Naive thymus-derived CD8-positive, alpha-beta T cell (primary cell): ENCODE results near the gene SOX5. TPM values are rescaled to one million over a fixed set of nuclear protein-coding genes. Genes with fewer than 3 reads are reported as not detected.
"Not testable (repeated sequence)": the region's sequence is repeated elsewhere in the genome, so short reads cannot be mapped to it uniquely, and the experiment has no call there.

Source experiments
- ATAC-seq, 2 donors: fragments of 150-1000 bp; cut with Tn5 transposase in 1 of 2; sonication (Bioruptor Pico), chemical (Tn5 transposase) in 1 of 2; 1 replicate in 1 of 2; 2 replicates in 1 of 2; pipeline ENCODE4 v1.10.0; 2021; ENCODE audit warnings: mild to moderate bottlenecking in 2 of 2, moderate library complexity in 2 of 2
- POLR2A ChIA-PET: fragments of 350-600 bp; sonication (Branson Sonifier 250); formaldehyde crosslinking; loops from one replicate; lab custom pipeline; 2021; ENCODE audit warnings: antibody characterized with exemption; lab: Charles Lee
- DNase-seq, 10 donors: peaks; one replicate each; pipeline versions ENCODE4 v3.0.0 to v3.0.0-alpha.2; 2020 to 2022
- H3K27ac Mint-ChIP-seq, 10 donors: one replicate each; pipeline ENCODE4 v1.8.0; 2020 to 2022; ENCODE audit warnings: mild to moderate bottlenecking in 10 of 10, mixed read lengths in 10 of 10, moderate library complexity in 4 of 10, inconsistent platforms in 1 of 10
- H3K27me3 Mint-ChIP-seq, 5 donors: one replicate each; pipeline ENCODE4 v1.8.0; 2021 to 2022; ENCODE audit warnings: mixed read lengths in 5 of 5
- H3K36me3 Mint-ChIP-seq, 3 donors: one replicate each; pipeline ENCODE4 v1.8.0; 2020 to 2022; ENCODE audit warnings: mixed read lengths in 3 of 3, mild to moderate bottlenecking in 2 of 3, inconsistent platforms in 1 of 3
- H3K4me1 Mint-ChIP-seq, 4 donors: one replicate each; pipeline ENCODE4 v1.8.0; 2021 to 2022; ENCODE audit warnings: mixed read lengths in 4 of 4
- H3K4me3 Mint-ChIP-seq, 10 donors: one replicate each; pipeline ENCODE4 v1.8.0; 2020 to 2022; ENCODE audit warnings: mild to moderate bottlenecking in 10 of 10, mixed read lengths in 10 of 10, moderate library complexity in 6 of 10, inconsistent platforms in 1 of 10
- H3K9me3 Mint-ChIP-seq, 9 donors: one replicate each; pipeline ENCODE4 v1.8.0; 2020 to 2022; ENCODE audit warnings: mixed read lengths in 9 of 9, mild to moderate bottlenecking in 3 of 9, inconsistent platforms in 1 of 9, moderate library complexity in 1 of 9
- polyA plus RNA-seq, 3 donors: library from polyadenylated mRNA; unstranded; fragments of 300-500 nt; fragmentation: Illumina TruSeq; gene quantifications; one replicate each; pipeline ENCODE4 v1.2.3, GENCODE V29; 2021
- total RNA-seq, 8 experiments: library from RNA in 2 of 8; stranded (reverse) in 2 of 8; gene quantifications; one replicate each; pipeline ENCODE4 v1.2.3 and lab custom pipeline; 2021 to 2026

SOX5 gene
- total and polyA plus RNA-seq, 5 experiments from 2014 or later, result not detected

- Mint-ChIP-seq H3K27ac (no peak overlapping the region), H3K4me1 (no peaks in the 10 kb centered on the region), H3K36me3 (no peaks in the 10 kb centered on the region), H3K27me3 (no peaks in the 10 kb centered on the region), H3K9me3 (peaks cover 0 to 21% (median 4%) of the 10 kb centered on the region in 9 donors), H3K4me3 (no peak overlapping the region)
- no peak for ATAC-seq
- POLR2A ChIA-PET, result no interaction called here
- DNase-seq, result no peak
Measured at GRCh38 chr12:23493672-23494071, 455.8 kb downstream of the SOX5 start.

- H3K36me3 Mint-ChIP-seq, H3K4me3 Mint-ChIP-seq, H3K4me1 Mint-ChIP-seq, ATAC-seq, H3K27me3 Mint-ChIP-seq, POLR2A ChIA-PET, H3K27ac Mint-ChIP-seq, DNase-seq: not testable (repeated sequence)
- peaks cover 0 to 15% (median 4%) of the 10 kb centered on the region in 9 donors for H3K9me3 Mint-ChIP-seq
Measured at GRCh38 chr12:23491029-23491428, 458.4 kb downstream of the SOX5 start.

GRCh38 chr12:23488130-23488529 is 461.3 kb downstream of the SOX5 start:
- Mint-ChIP-seq H3K4me3 (no peak overlapping the region), H3K27me3 (no peaks in the 10 kb centered on the region), H3K36me3 (no peaks in the 10 kb centered on the region), H3K4me1 (no peaks in the 10 kb centered on the region), H3K27ac (no peak overlapping the region), H3K9me3 (peaks cover 0 to 20% (median 5%) of the 10 kb centered on the region in 9 donors)
- ATAC-seq, result no peak
- POLR2A ChIA-PET, result no interaction called here
- DNase-seq, result no peak

- H3K4me3 Mint-ChIP-seq, result no peak overlapping the region
- no peak overlapping the region for H3K27ac Mint-ChIP-seq
- no peak for ATAC-seq
- DNase-seq, result no peak
- H3K36me3 Mint-ChIP-seq, result no peaks in the 10 kb centered on the region
- no peaks in the 10 kb centered on the region for H3K27me3 Mint-ChIP-seq
- H3K9me3 Mint-ChIP-seq, result peaks cover 5 to 25% (median 10%) of the 10 kb centered on the region in 9 donors
- POLR2A ChIA-PET, result no interaction called here
- no peaks in the 10 kb centered on the region for H3K4me1 Mint-ChIP-seq
Measured at GRCh38 chr12:23484238-23484637, 465.2 kb downstream of the SOX5 start.

GRCh38 chr12:23482571-23482970 is 466.9 kb downstream of the SOX5 start:
- peaks cover 5 to 34% (median 14%) of the 10 kb centered on the region in 9 donors for H3K9me3 Mint-ChIP-seq
- H3K27me3 Mint-ChIP-seq, result no peaks in the 10 kb centered on the region
- no peak overlapping the region for H3K4me3 Mint-ChIP-seq
- H3K27ac Mint-ChIP-seq, result no peak overlapping the region
- ATAC-seq, result no peak
- DNase-seq, result no peak
- POLR2A ChIA-PET, result no interaction called here
- no peaks in the 10 kb centered on the region for H3K4me1 Mint-ChIP-seq
- H3K36me3 Mint-ChIP-seq, result peaks cover 0 to 4% (median 0%) of the 10 kb centered on the region in 3 donors
